H9 (cell line): Measurements from ENCODE around the gene COA7. TPM values are rescaled to one million over a fixed set of nuclear protein-coding genes. Genes with fewer than 3 reads are reported as not detected.

ENCODE experiments used
- DNase-seq: peaks from one replicate; pipeline ENCODE4 v3.0.0-alpha.2; 2017
- H2AFZ ChIP-seq: one replicate; pipeline ENCODE4 v1.6.1; 2013; ENCODE audit warnings: mild to moderate bottlenecking, low read length, control low read depth, moderate library complexity
- H2AK5ac ChIP-seq: 2 replicates; pipeline ENCODE4 v1.6.1; 2013; ENCODE audit warnings: low read length, control low read depth, mixed read lengths; ENCODE audit not compliant: insufficient read length
- H2BK120ac ChIP-seq: one replicate; pipeline ENCODE4 v1.6.1; 2013; ENCODE audit warnings: low read depth, mild to moderate bottlenecking, low read length, control low read depth, inconsistent platforms; ENCODE audit not compliant: poor library complexity, severe bottlenecking
- H2BK12ac ChIP-seq: 2 replicates; pipeline ENCODE4 v1.6.1; 2013; ENCODE audit warnings: low read length, control low read depth, mixed read lengths, low read depth; ENCODE audit not compliant: insufficient read length
- H2BK15ac ChIP-seq: 2 replicates; pipeline ENCODE4 v1.6.1; 2013; ENCODE audit warnings: low read depth, low read length, control low read depth
- H2BK20ac ChIP-seq: one replicate; pipeline ENCODE4 v1.6.1; 2013; ENCODE audit warnings: low read depth, mild to moderate bottlenecking, low read length, control low read depth, inconsistent platforms; ENCODE audit not compliant: poor library complexity, severe bottlenecking
- H2BK5ac ChIP-seq: 2 replicates; pipeline ENCODE4 v1.6.1; 2013; ENCODE audit warnings: low read length, control low read depth, mixed read lengths; ENCODE audit not compliant: insufficient read length
- H3K14ac ChIP-seq: 2 replicates; pipeline ENCODE4 v1.6.1; 2013; ENCODE audit warnings: low read length, control low read depth; ENCODE audit not compliant: insufficient read depth
- H3K18ac ChIP-seq: 2 replicates; pipeline ENCODE4 v1.6.1; 2013; ENCODE audit warnings: low read depth, mild to moderate bottlenecking, mixed read lengths, low read length, control low read depth; ENCODE audit not compliant: insufficient read length
- H3K23ac ChIP-seq: 2 replicates; pipeline ENCODE4 v1.6.1; 2013; ENCODE audit warnings: low read length, control low read depth, mixed read lengths, low read depth; ENCODE audit not compliant: insufficient read length
- H3K23me2 ChIP-seq: 2 replicates; pipeline ENCODE4 v1.6.1; 2013; ENCODE audit warnings: low read depth, mild to moderate bottlenecking, mixed read lengths, low read length, control low read depth; ENCODE audit not compliant: insufficient read length, poor library complexity, severe bottlenecking
- H3K27ac ChIP-seq: 2 replicates; pipeline ENCODE4 v1.5.1; 2013; ENCODE audit warnings: low read length, control low read depth, mixed read lengths, low read depth; ENCODE audit not compliant: insufficient read length
- H3K27me3 ChIP-seq: 2 replicates; pipeline ENCODE4 v1.6.1; 2013; ENCODE audit warnings: low read length, control low read depth, inconsistent platforms; ENCODE audit not compliant: insufficient read depth
- H3K4ac ChIP-seq: 2 replicates; pipeline ENCODE4 v1.6.1; 2013; ENCODE audit warnings: low read depth, mild to moderate bottlenecking, control low read depth, inconsistent platforms, low read length, moderate library complexity
- H3K4me1 ChIP-seq: 2 replicates; pipeline ENCODE4 v1.6.1; 2013; ENCODE audit warnings: low read length, control low read depth, inconsistent platforms; ENCODE audit not compliant: insufficient read depth
- H3K4me2 ChIP-seq: 2 replicates; pipeline ENCODE4 v1.6.1; 2013; ENCODE audit warnings: low read length, control low read depth, mixed read lengths; ENCODE audit not compliant: insufficient read length, insufficient read depth
- H3K56ac ChIP-seq: 2 replicates; pipeline ENCODE4 v1.6.1; 2013; ENCODE audit warnings: low read depth, mild to moderate bottlenecking, mixed read lengths, low read length, control low read depth; ENCODE audit not compliant: insufficient read length
- H3K79me1 ChIP-seq: 2 replicates; pipeline ENCODE4 v1.6.1; 2013; ENCODE audit warnings: low read depth, mild to moderate bottlenecking, moderate library complexity, low read length, control low read depth, inconsistent platforms; ENCODE audit not compliant: insufficient read depth, poor library complexity, severe bottlenecking
- H3K79me2 ChIP-seq: 2 replicates; pipeline ENCODE4 v1.6.1; 2013; ENCODE audit warnings: low read length, control low read depth, inconsistent platforms; ENCODE audit not compliant: insufficient read depth
- H3K9ac ChIP-seq: 2 replicates; pipeline ENCODE4 v1.6.1; 2013; ENCODE audit warnings: low read length, control low read depth, mixed read lengths; ENCODE audit not compliant: insufficient read length; ENCODE audit errors: extremely low read depth
- H3K9me3 ChIP-seq: one replicate; pipeline ENCODE4 v1.6.1; 2013; ENCODE audit warnings: low read depth, low read length, inconsistent platforms; ENCODE audit not compliant: control insufficient read depth
- H3T11ph ChIP-seq: one replicate; pipeline ENCODE4 v1.6.1; 2013; ENCODE audit warnings: mild to moderate bottlenecking, low read length, control low read depth, inconsistent platforms
- H4K20me1 ChIP-seq: one replicate; pipeline ENCODE4 v1.6.1; 2013; ENCODE audit not compliant: control insufficient read depth, insufficient read length, insufficient read depth
- H4K5ac ChIP-seq: 2 replicates; pipeline ENCODE4 v1.6.1; 2013; ENCODE audit warnings: low read depth, mild to moderate bottlenecking, mixed read lengths, low read length, control low read depth; ENCODE audit not compliant: insufficient read length
- H4K8ac ChIP-seq: replicated peaks from 2 replicates; pipeline ENCODE4 v1.6.1; 2013; ENCODE audit warnings: low read length, control low read depth, mixed read lengths, low read depth; ENCODE audit not compliant: insufficient read length
- H4K91ac ChIP-seq: 2 replicates; pipeline ENCODE4 v1.6.1; 2013; ENCODE audit warnings: low read depth, mild to moderate bottlenecking, moderate library complexity, mixed read lengths, low read length, control low read depth; ENCODE audit not compliant: insufficient read length
- H3K27ac Mint-ChIP-seq, 3 experiments: 2 replicates in 2 of 3; 3 replicates in 1 of 3; pipeline ENCODE4 v1.8.0; 2020 to 2021; ENCODE audit warnings: mixed read lengths in 3 of 3, mild to moderate bottlenecking in 1 of 3, moderate library complexity in 1 of 3
- H3K27me3 Mint-ChIP-seq: 2 replicates; pipeline ENCODE4 v1.8.0; 2021; ENCODE audit warnings: low read depth, mild to moderate bottlenecking, moderate library complexity, mixed read lengths
- H3K36me3 Mint-ChIP-seq, 3 experiments: 2 replicates in 2 of 3; 3 replicates in 1 of 3; pipeline ENCODE4 v1.8.0; 2020 to 2021; ENCODE audit warnings: low read depth in 3 of 3, mixed read lengths in 3 of 3; ENCODE audit not compliant: insufficient read depth in 1 of 3
- H3K4me1 Mint-ChIP-seq, 2 experiments: 2 replicates each; pipeline ENCODE4 v1.8.0; 2020; ENCODE audit warnings: mixed read lengths in 2 of 2
- H3K4me3 Mint-ChIP-seq, 2 experiments: 2 replicates in 1 of 2; 3 replicates in 1 of 2; pipeline ENCODE4 v1.8.0; 2020 to 2021; ENCODE audit warnings: mild to moderate bottlenecking in 2 of 2, mixed read lengths in 2 of 2, moderate library complexity in 1 of 2
- H3K9me3 Mint-ChIP-seq, 2 experiments: 2 replicates in 1 of 2; 3 replicates in 1 of 2; pipeline ENCODE4 v1.8.0; 2020; ENCODE audit warnings: mild to moderate bottlenecking in 2 of 2, mixed read lengths in 2 of 2, moderate library complexity in 1 of 2
- CTCF ChIP-seq: fragments of 200-600 bp; sonication (generic); conservative IDR thresholded peaks from 3 replicates; pipeline ENCODE4 v1.8.0; 2021; ENCODE audit warnings: antibody characterized with exemption, mild to moderate bottlenecking
- WGBS: extraction: QIAGEN DNeasy Blood & Tissue Kit; methylation state at CpG from one replicate; pipeline ENCODE4 v1.1.7; 2013; ENCODE audit warnings: missing lambda C conversion rate, low lambda C conversion rate, mixed read lengths; ENCODE audit not compliant: insufficient read length; ENCODE audit errors: extremely low coverage; 5-methylcytosine and 5-hydroxymethylcytosine counted together
- total RNA-seq: library from RNA; stranded (reverse); gene quantifications from 2 replicates; pipeline ENCODE4 v1.2.1, GENCODE V29; 2021

The COA7 gene
- total RNA-seq, 1 experiment from 2014 or later = 69.1 TPM

- Histone ChIP-seq H4K5ac (no peak overlapping the region), H3T11ph (no peak overlapping the region), H3K9me3 (no peaks in the 10 kb centered on the region), H3K79me2 (no peaks in the 10 kb centered on the region), H3K14ac (no peak overlapping the region), H3K27me3 (no peaks in the 10 kb centered on the region), H2BK120ac (no peak overlapping the region), H3K4me1 (no peaks in the 10 kb centered on the region), H3K27ac (no peak overlapping the region), H3K4me2 (no peak overlapping the region), H2AFZ (no peak overlapping the region), H4K20me1 (no peaks in the 10 kb centered on the region), H3K4ac (no peak overlapping the region), H3K23ac (no peak overlapping the region), H2AK5ac (no peak overlapping the region), H2BK20ac (no peak overlapping the region), H4K8ac (no peak overlapping the region), H4K91ac (no peak overlapping the region), H2BK5ac (no peak overlapping the region), H3K79me1 (no peaks in the 10 kb centered on the region), H3K9ac (no peak overlapping the region), H2BK12ac (no peak overlapping the region), H3K23me2 (no peaks in the 10 kb centered on the region), H3K56ac (no peak overlapping the region), H2BK15ac (no peak overlapping the region), H3K18ac (no peak overlapping the region)
- Mint-ChIP-seq H3K4me3 (no peak overlapping the region), H3K36me3 (no peaks in the 10 kb centered on the region; a peak in 1 of 7 replicates), H3K9me3 (no peaks in the 10 kb centered on the region), H3K27ac (no peak overlapping the region; a peak in 1 of 7 replicates), H3K4me1 (no peaks in the 10 kb centered on the region), H3K27me3 (no peaks in the 10 kb centered on the region)
- no peak for TF ChIP-seq CTCF
- WGBS = no CpG with 5 or more reads among the region's 4 CpGs
- no peak for DNase-seq
Measured at GRCh38 chr1:52713590-52713989, 15.4 kb upstream of the COA7 start.
